NT2/D1 (cell line): Measurements from ENCODE around the gene CRLF3.
"Not testable (repeated sequence)": the region's sequence is repeated elsewhere in the genome, so short reads cannot be mapped to it uniquely, and the experiment has no call there.

Source experiments
- YY1 ChIP-seq: IDR thresholded peaks from 2 replicates; pipeline ENCODE4 v1.6.1; 2011; ENCODE audit not compliant: insufficient read length, insufficient read depth
- ZNF274 ChIP-seq: IDR thresholded peaks from 2 replicates; pipeline ENCODE4 v1.6.1; 2011; ENCODE audit warnings: mild to moderate bottlenecking, low read depth, low read length

DNA sequence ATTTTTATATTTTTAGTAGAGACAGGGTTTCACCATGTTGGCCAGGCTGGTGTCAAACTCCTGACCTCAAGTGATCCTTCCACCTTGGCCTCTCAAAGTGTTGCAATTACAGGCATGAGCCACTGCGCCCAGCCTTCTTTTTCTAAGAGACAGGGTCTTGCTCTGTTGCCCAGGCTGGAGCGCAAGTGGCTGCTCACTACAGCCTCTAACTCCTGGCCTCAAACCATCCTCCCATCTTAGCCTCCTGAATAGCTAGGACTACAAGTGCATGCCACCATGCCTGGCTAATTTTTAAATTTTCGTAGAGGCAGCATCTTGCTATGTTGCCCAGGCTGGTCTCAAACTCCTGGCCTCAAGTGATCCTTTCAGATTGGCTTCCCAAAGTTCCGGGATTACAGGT, 76.9 kb downstream of the CRLF3 start:
- not testable (repeated sequence) for TF ChIP-seq YY1, ZNF274
